IPS DF 19.7 (cell line): Measurements from ENCODE around the gene TPCN2.
"Not testable (repeated sequence)": the region's sequence is repeated elsewhere in the genome, so short reads cannot be mapped to it uniquely, and the experiment has no call there.

Experiments used
- DNase-seq: peaks from one replicate; pipeline ENCODE4 v3.0.0-alpha.2; 2013; ENCODE audit warnings: low read depth, low spot score

TPCN2 gene

GRCh38 chr11:69127884-69128283 lies 79.2 kb downstream of the TPCN2 start:
- DNase-seq: no peak

- DNase-seq: no peak
Measured at GRCh38 chr11:69129053-69129452, 80.3 kb downstream of the TPCN2 start.

- no peak for DNase-seq
Measured at GRCh38 chr11:69129647-69130046, 80.9 kb downstream of the TPCN2 start.

- DNase-seq: no peak
Measured at GRCh38 chr11:69130654-69131053, 81.9 kb downstream of the TPCN2 start.

GRCh38 chr11:69131121-69131566 lies 82.4 kb downstream of the TPCN2 start:
- DNase-seq: no peak

- DNase-seq: peak; percentile 90
Measured at GRCh38 chr11:69131644-69132300, 83.0 kb downstream of the TPCN2 start.

- no peak for DNase-seq
Measured at GRCh38 chr11:69132301-69132670, 83.6 kb downstream of the TPCN2 start.

- DNase-seq: no peak
Measured at GRCh38 chr11:69133251-69133650, 84.5 kb downstream of the TPCN2 start.

- not testable (repeated sequence) for DNase-seq
Measured at GRCh38 chr11:69134182-69134581, 85.5 kb downstream of the TPCN2 start.

- no peak for DNase-seq
Measured at GRCh38 chr11:69134957-69135356, 86.2 kb downstream of the TPCN2 start.

- no peak for DNase-seq
Measured at GRCh38 chr11:69135420-69136363, 87.0 kb downstream of the TPCN2 start.

- DNase-seq: no peak
Measured at GRCh38 chr11:69136471-69136870, 87.7 kb downstream of the TPCN2 start.

GRCh38 chr11:69137151-69137844 lies 88.6 kb downstream of the TPCN2 start:
- DNase-seq: no peak

GRCh38 chr11:69138265-69138664 lies 89.5 kb downstream of the TPCN2 start:
- DNase-seq: no peak

GRCh38 chr11:69140161-69140560 lies 91.4 kb downstream of the TPCN2 start:
- not testable (repeated sequence) for DNase-seq

- no peak for DNase-seq
Measured at GRCh38 chr11:69140635-69141034, 91.9 kb downstream of the TPCN2 start.

GRCh38 chr11:69141742-69142141 lies 93.0 kb downstream of the TPCN2 start:
- no peak for DNase-seq

GRCh38 chr11:69142895-69143294 lies 94.2 kb downstream of the TPCN2 start:
- DNase-seq: no peak

GRCh38 chr11:69144316-69145049 lies 95.8 kb downstream of the TPCN2 start:
- DNase-seq: no peak

GRCh38 chr11:69145050-69145380 lies 96.3 kb downstream of the TPCN2 start:
- DNase-seq: no peak

GRCh38 chr11:69148377-69148762 lies 99.6 kb downstream of the TPCN2 start:
- no peak for DNase-seq

- no peak for DNase-seq
Measured at GRCh38 chr11:69148806-69149205, 100.1 kb downstream of the TPCN2 start.
